C4-2B (cell line): ENCODE data around the gene ZEB2.

Experiments used
- ZFX ChIP-seq: fragments of 450-650 bp; IDR thresholded peaks from 2 replicates; pipeline ENCODE4 v1.6.1; 2017
- TF ChIP-seq, protein P1 (sequence below): fragments of 450-650 bp; conservative IDR thresholded peaks from 2 replicates; pipeline ENCODE4 v1.5.1; 2017; ENCODE audit warnings: mild to moderate bottlenecking

DNA sequence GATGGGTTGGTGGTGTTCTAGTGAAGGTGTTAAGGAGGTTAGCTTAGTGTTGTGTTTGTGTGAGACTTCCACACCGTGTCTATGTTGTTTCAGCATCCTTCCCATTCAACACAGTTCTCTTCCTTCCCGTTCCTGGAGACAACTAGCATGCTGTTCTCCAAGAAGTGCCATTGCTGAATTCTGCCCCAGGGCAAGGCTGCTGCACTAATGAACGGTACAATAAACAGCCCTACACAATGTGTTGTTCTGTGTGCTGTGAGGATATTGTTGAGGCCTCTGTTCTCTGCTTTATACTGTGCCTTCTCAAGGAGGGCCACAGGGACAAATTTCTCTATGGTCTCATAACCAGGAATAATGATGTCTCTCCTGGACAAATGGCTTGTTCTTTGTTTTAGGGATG is 39.8 kb upstream of the ZEB2 start:
- TF ChIP-seq, protein P1, sequence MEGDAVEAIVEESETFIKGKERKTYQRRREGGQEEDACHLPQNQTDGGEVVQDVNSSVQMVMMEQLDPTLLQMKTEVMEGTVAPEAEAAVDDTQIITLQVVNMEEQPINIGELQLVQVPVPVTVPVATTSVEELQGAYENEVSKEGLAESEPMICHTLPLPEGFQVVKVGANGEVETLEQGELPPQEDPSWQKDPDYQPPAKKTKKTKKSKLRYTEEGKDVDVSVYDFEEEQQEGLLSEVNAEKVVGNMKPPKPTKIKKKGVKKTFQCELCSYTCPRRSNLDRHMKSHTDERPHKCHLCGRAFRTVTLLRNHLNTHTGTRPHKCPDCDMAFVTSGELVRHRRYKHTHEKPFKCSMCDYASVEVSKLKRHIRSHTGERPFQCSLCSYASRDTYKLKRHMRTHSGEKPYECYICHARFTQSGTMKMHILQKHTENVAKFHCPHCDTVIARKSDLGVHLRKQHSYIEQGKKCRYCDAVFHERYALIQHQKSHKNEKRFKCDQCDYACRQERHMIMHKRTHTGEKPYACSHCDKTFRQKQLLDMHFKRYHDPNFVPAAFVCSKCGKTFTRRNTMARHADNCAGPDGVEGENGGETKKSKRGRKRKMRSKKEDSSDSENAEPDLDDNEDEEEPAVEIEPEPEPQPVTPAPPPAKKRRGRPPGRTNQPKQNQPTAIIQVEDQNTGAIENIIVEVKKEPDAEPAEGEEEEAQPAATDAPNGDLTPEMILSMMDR = no peak
- no peak for TF ChIP-seq ZFX
